HG03175 (cell line): ENCODE measurements around the gene PDZD2.
A peak's percentile ranks its signal among the peaks of the same experiment; 100 is the strongest.
"Not testable (repeated sequence)": the region's sequence is repeated elsewhere in the genome, so short reads cannot be mapped to it uniquely, and the experiment has no call there.

ENCODE experiments used
- ATAC-seq: cut with Tn5 transposase; IDR thresholded peaks from one replicate; pipeline ENCODE4 v1.9.1; 2021; ENCODE audit warnings: mild to moderate bottlenecking, moderate library complexity; ENCODE audit not compliant: unreplicated experiment

PDZD2 gene

GRCh38 chr5:31962871-31963307, 324.0 kb downstream of the PDZD2 start:
- no peak for ATAC-seq

GRCh38 chr5:31963358-31964006, 324.6 kb downstream of the PDZD2 start:
- no peak for ATAC-seq

DNA sequence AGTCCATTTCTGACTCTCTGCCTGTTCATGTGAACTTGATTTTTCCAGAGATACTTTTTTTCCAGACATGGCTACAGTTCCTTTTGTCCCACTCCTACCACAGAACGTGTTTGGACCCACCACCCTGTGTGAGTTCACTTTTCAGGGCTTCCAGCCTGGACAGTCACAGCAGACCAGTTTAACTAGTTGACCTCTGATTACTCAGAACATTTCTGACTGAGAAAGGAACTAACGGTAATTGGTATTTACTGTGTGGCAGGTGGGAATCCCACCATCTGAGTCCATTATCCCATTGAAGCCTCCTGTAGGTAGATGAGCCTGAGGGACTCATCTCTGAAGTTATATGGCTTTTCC, 325.1 kb downstream of the PDZD2 start:
- ATAC-seq: no peak

DNA sequence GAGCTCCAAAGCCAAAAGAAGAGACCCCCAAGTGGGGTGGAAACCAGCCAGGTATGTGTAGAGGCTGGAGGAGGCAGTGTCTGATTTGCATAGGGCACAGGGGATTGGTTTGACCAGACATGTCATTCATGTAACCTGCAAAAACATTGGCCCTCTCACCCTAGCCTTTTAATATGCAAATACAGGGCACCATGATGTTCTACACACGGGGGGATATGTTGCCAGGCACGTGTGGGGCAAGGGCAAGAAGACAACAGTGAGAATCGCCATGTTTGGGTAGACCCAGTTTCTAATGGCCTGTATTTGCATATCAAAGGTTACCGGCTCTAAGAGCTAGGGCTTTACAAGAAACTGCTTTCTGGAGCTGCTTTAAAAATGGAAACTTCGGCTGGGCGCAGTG, 326.3 kb downstream of the PDZD2 start:
- ATAC-seq: no peak

DNA sequence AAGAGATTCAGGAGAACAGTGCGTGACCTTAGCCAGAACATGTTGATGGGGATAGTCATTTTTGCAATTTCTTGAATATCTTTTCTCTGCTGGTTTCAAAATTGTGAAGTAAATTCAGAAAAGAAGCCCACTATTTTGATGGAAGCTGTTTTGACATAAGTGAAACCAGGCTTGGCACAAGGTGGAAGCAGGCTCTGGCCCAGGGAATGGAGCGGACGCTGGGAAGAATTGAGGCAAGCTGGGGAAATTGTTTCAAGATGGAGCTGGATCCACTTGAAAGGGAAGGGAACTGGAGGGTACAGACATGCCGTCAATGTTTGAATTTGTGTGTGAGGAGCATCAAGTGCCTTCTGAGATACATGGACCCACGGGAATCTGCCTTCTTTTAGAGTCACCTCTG, 328.0 kb downstream of the PDZD2 start:
- ATAC-seq: no peak

GRCh38 chr5:31967461-31967860, 328.5 kb downstream of the PDZD2 start:
- no peak for ATAC-seq

DNA sequence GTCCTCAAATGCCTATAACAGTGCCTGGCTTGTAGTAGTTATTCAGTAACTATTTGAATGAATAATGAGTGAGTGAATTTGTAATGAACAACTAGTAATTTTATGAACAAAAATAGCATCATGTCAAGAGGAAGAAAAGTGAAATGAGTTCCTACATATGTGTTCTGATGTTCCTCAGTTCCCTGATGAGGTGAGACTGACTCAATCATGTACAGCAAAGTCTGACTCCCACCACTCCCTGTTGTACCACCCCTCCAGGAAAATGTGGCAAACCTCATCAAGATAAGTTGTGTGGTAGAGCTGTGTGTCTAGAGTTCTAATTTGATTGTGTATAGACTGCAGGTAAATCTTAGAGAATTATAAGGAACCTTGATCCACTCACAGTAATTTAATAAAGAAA, 333.6 kb downstream of the PDZD2 start:
- no peak for ATAC-seq

DNA sequence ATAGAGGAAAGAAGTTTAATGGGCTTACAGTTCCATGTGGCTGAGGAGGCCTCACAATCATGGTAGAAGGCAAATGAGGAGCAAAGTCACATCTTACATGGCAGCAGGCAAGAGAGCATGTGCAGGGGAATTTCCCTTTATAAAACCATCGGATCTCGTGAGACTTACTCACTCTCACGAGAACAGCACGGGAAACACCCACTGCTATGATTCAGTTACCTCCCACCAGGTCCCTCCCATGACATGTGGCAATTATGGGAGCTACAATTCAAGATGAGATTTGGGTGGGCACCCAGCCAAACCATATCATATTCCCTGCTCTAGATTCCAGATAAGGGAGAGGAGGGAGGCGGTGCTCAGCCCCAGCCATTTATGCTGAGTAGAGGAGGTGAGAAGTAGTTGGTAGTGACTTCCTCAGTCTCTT, 336.3 kb downstream of the PDZD2 start:
- not testable (repeated sequence) for ATAC-seq

DNA sequence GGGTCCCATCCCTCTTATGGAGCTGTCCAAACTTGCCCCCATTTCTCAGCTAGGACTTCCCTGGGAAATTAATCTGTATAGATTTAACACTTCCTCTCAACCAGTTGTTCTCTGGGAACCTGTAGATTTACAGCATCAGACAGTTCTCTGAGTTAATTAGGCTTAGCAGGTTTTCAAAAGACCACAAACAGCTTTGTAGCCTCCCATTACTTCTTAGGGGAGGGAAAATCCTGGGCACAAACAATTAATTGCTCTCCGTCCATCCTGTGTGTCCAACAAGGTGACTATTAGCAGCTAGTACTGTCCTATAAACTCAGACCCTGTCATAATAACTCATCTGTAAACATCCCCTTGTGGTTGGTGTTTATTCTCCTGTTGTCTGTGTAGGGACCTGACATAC, 337.2 kb downstream of the PDZD2 start:
- no peak for ATAC-seq

DNA sequence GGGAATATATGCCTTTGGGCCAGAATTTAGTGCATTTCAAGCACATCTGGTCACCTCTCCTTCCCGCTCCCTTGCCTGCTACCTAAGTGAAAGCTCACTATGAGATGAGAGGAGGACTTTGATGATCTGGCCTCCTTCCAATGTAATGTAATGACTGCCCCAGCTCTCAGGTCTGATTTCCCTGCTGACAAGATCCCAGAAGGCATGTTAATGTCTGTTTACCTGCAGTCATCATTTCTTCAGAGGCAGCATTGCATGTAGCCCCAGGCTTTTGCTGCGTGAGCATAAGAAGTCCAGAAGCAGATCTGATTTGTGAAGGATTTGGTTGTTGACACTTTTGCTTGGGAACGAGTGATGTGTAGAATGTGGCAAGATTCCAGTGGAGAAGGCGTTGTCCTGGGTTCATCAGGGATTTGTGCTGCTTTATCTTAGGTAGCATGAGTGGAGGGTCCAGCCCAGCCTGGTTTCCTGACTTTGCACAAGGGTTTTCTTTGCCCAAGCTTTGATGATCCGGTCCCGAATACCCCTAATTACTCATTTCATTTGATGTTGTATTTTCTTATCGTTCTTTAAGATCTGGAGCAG, 342.5 kb downstream of the PDZD2 start:
- ATAC-seq: no peak

DNA sequence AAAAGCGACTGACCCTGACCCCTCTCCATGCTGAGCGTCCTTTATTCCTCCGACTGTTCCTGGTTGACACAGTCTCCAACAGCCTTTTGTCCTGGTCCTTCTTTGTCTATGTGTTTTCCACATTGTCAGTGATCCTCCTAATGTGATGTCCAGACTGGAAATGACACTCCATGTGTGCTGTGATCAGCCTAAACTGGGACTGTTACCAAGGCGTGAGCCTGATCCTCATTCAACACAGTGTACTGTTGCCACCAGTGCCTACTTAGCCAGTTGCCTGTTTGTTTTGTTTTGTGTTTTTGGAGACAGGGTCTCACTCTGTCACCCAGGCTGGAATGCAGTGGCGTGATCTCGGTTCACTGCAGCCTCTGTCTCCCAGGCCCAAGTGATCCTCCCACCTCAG, 343.1 kb downstream of the PDZD2 start:
- ATAC-seq: no peak

DNA sequence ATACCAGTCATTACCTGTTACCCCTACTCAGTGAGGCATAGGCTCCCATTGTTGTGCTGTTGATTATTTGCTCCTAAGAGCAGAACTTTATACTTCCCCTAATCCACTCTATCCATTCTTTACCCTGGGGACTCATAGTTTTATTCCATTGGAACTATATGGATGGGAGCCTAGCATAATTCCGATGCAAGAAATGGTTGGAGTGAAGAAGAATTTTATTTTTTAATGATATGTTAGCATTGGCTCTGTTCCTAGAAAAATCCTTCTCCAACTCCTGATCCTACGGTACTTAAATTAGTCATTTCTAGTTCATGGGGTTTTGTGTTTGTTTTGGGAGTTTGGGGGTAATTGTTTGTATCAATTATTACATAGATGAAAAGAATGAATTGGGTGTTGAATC, 343.7 kb downstream of the PDZD2 start:
- ATAC-seq: no peak

- ATAC-seq: no peak
Measured at GRCh38 chr5:31983851-31984250, 344.9 kb downstream of the PDZD2 start.

DNA sequence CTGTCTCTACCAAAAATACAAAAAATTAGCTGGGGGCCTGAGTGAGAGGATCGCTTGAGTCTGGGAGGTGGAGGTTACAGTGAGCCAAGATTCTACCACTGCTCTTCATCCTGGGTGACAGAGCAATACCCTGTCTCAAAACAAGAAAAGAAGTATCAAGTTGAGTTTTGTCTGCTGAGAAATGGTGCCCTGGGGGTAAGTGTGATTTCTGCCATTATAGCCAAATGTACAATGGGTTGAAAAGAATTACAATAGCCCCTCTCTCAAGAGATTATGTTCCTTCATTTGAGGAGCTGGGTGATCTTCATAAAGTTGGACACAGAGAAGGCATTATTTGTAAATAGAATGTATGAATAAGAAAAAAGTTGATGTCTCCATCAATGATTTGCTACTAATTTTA, 345.8 kb downstream of the PDZD2 start:
- no peak for ATAC-seq

- no peak for ATAC-seq
Measured at GRCh38 chr5:31986101-31986500, 347.2 kb downstream of the PDZD2 start.

DNA sequence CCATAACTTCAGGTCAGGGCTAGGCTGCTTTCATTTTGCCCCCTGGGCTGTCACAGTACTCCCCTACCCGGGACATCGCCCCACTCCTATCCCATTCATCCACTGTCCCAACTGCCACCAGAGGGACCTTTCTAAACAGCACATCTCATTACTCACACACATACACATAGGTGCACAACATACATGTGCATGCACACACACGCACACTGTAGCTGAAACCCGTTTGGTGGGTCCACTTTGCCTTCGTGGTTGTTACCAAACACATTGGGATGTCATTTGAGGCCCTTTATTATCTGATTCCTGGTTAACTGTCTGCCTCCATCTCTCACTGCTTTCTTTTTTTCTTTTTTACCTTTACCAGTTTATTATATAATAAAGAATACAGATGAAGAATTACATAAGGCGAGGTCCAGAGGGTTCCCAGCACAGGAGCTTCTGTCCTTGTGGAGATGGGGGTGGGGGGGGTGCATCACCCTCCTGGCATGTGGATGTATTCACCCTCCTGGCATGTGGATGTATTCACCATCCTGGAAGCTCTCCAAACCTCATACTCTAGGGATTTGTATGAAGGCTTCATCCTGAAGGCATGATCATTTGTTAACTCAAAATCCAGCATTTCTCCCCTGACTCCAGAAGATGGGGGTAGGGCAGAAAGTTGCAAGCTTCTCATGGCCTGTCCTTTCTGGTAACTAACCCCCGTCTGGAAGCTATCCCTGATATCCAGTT, 349.2 kb downstream of the PDZD2 start:
- no peak for ATAC-seq

DNA sequence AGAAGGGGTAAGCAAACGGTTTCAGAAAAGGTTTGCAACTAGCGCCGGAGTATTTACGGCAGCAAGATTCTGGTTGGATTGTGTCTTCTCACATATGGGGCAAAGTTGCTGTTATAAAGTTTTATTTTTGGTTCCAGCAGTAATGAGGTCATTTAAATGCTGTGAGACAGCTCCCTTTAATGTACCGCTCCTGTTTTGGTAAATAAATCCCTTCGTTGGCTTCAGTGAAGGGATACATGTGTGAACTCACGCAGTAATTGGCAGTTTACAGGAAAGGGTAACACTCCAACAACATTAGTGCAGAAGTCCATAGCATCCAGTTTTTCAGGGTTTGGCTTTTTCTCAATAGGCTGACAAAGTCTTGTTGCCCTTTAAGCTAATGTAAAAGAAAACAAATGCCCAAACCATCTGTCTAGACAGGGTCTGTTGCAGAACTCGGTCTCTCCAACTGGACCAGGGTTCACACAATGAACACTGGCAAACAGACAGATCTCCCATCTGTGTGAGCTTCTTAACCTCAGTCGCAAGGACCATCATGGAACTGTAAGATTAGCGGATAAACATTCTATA, 351.2 kb downstream of the PDZD2 start:
- no peak for ATAC-seq

GRCh38 chr5:31990701-31991110, 351.8 kb downstream of the PDZD2 start:
- ATAC-seq: no peak

DNA sequence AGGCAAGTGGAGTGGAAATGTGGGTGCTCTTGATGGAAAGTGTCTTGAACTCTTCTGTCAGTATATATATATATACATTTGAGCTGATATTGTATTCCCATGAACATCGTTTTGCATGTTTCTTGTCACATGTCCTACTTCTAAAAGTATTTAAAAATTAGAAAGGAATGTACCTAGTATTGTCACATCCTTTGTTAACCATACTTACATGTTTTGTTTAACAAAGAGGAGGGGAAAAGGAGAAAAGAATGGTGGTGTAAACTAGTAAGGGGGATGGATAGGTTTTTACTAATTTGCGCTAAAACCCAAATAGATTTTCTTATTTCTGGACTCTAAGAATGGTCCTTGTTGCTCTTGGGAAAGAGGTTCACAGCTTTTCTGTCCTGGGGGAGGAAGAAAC, 353.4 kb downstream of the PDZD2 start:
- no peak for ATAC-seq

DNA sequence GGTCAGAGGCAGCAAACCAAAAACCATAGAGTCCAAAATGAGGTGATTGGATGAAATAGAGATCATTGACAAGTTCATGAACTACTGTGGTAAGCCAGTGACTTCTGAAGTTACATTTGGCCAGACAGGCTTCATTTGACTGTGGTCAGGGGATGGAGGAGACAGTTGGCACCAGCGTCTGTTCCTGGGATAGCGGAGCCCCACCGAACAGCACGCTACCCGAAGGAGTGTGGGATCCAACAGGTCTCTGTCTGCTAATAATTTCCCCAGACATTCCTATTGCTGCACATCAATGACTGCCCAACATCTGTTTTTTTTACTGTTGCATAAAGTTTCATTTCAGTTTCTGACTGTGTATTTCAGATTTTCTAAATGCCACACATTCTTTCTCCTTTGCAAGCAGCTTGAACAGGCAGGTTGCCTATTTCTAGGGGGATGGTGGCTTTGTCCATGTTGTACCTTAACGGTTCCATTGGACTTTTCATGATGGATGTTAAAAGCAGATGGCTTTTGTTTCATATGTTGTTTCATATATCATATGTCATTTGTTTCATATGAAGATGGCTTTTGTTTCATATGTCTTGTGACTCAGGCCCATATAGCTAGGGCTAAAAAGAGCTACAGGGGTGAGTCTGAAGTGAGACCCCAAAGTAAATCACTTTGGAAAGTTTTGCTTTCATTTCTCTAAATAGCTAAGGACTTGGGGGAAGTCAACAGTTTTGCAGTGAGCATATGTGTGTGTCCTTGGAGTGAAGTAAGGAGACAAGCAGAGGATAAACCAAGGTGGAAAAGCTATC, 354.4 kb downstream of the PDZD2 start:
- ATAC-seq: peak; percentile 40

DNA sequence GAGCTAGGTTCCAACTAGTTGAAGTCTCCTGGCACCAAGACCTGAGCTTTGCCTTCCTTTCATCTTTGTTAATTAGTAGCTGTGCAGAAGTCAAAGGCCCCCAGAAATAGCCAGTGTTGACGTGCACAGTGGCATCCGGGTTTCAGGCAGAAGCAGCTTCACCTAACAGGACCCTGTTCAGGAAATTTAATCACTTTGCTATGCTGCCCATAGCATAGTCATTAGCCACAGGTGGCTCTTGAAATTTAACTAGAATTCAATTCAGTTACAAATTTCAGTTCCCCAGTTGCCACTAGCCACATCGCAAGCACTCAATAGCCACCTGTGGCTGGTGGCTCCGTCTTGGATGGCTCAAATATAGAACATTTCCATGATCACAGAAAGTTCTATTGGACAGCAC, 356.1 kb downstream of the PDZD2 start:
- peak; percentile 78 for ATAC-seq
